NCI-H146 treated with DMSO at 0.1 percent for 48 hours (cell line): ENCODE data around the gene FJX1.

Source experiments
- DNase-seq: peaks from one replicate; lab custom pipeline; 2025; ENCODE audit not compliant: unreplicated experiment; lab: John Stamatoyannopoulos, UW

The FJX1 gene, protein sequence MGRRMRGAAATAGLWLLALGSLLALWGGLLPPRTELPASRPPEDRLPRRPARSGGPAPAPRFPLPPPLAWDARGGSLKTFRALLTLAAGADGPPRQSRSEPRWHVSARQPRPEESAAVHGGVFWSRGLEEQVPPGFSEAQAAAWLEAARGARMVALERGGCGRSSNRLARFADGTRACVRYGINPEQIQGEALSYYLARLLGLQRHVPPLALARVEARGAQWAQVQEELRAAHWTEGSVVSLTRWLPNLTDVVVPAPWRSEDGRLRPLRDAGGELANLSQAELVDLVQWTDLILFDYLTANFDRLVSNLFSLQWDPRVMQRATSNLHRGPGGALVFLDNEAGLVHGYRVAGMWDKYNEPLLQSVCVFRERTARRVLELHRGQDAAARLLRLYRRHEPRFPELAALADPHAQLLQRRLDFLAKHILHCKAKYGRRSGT

DNA sequence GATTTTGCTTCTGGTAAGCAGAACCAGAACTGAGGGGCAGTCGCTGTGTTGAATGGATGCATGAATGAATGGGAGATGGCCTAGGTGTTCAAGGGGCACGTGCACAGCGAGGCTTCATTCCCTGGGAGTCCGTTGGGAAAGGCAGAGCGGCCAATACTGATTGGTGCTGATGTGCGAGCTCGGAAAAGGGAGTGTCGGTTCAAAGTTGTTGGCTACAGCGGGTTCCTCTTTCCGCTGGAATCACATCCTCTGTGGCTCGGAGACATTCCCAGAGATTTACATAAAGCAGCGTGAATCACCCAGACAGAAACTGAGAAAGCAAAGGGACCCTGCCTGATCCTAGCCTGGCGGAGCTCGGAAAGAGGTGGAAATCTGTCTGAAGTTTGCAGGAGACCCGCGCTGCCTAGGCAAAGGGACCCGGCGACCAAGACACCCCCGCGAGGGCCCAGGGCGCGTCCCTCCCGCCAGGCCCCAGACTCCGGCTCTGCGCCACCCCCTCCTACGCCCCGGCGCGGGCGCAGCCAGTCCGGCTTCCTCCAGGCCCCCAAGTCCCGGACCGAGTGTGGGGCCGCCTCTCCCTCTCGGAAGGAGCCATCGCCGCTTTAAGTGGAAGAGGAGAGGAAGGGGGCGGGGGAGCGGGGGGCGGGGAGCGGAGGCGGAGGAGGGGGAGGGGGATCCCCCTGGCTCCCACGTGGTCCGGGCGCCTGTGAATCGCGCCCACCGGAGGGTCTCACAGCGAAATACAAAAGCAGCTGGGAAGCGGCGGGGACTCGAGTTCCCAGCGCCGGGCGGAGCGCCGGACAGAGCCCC, at the start of gene FJX1:
TSS of gene FJX1 (plus strand) at position 774 of the 810 bp plus-strand sequence. CDS start 177 bp downstream, outside the sequence.
- peak; percentile 28 for DNase-seq

DNA sequence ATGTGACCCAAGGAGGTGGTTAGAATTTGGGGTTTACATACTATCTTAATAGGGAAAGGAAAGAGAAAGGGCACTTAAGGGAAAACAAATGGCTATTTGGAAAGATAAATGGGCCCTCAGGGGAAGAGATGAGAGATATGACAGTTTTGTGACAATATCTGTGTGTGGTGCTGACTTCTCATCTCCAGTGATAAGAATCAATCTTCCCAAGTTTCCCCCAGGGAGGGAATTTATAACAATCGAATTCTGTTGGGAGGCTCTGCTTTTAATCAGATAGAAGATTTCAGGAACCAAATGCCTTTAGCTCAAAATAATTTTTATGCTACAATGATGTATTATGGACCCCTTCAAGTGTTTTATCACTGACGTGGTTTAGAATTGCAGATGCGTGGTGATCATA, 46.6 kb upstream of the FJX1 start:
- DNase-seq = no peak

DNA sequence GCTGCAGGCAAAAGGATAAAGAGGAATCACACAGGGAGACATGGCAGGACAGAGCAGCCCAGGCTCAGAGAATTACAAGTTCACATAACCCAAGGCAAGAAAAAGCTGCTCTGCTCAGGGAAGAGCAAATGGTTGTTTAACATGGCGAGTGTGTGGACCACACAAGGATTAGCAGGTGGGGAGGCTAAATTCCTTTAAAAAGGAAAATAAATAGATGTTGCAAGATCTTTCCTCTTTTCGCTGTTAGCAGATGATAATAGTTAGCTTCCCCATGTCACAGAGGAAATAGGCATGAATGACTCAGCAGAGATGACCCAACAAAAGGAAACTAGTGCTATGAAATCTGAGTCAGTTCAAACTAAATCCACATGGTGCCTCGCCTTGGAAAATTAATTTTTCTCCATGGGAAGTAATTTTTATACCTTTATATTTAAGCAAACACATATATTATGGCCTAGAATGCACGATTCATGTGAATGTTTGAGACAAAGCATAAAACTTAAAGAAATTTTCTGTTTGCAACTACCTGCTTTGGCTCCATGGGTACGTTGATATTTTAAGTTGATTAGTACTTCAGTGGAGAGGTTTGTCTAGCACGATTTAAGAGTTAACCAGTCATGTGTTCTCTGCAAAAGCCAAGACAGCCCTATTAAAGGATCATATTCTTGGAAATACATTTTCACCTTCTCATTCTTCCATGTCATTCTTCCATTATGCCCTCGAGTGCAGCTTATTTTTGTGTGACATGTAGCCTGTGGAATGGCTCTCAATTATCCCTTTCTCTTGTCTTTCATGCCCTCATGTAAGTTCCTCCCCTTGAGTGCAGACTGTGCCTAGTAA, 38.5 kb upstream of the FJX1 start:
- no peak for DNase-seq

DNA sequence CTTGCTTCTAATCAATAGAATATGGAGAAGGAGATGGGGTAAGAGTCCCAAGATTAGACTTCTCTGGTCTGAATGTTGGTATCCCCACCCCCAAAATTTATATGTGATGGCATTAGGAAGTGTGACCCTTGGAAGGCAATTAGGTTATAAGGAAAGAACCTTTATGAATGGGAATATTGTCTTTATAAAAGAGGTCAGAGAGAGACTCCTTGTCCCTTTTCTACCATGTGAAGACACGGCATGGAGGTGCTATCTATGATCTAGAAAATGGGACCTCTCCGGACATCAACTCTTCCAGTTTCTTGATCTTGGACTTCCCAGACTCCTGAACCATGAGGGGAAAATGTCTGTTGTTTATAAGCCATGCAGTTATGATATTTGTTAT, 37.9 kb upstream of the FJX1 start:
- DNase-seq = no peak

DNA sequence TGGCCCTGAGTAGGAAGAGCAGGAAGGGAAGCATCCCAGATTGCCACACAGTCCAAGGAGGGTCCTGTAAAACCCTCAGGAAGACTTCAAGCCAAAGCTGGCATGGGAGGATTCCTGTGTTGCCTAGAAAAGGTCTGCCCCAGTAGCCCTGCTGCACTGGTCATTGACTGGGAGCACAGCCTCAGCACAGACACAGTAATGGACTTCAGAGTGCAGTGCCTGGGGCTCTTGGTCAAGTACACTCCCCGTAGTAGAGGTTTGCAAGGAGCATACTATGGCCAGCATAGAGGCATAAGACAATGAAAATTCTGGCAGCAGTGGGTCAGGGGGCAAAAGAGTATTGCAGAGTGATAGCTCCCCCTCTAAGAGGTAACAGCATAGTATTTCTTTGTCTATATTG, 36.2 kb upstream of the FJX1 start:
- DNase-seq = no peak

DNA sequence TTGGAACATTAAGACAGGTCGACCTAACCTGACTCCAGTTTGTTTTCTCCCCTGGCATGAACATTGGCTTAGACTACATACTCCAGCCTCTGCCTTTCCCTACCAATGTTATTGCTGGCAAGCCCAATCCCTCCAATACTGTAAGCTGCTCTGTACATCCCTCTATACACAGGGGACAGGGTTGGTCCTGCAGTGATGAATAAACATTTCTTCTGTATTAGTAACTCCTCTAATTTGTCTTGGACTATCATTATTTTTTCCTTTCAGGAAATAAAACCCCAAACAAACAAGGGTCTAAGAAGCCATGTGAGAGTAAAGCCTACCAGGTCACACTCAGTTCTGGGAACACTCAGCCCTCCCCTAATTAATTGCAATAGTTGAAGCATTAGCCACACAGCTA, 35.1 kb upstream of the FJX1 start:
- no peak for DNase-seq

DNA sequence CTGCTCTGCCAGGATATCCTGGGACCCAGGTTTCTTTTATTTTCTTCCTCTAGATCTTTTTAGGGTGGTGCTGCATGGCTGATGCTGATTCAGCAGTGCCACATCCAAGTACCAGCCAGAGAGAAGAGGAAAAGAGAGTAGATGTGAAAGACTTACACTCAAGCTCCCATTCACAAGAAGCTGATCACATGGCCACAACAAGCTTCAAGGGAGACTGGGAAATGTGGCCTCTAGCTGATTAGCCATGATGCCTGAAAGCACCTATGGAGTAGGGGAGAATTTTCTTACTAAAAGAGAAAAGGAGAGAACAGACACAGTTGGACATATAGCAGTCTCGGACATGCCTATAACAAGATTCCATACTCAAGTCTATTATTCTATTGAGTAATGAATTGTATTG, 34.4 kb upstream of the FJX1 start:
- no peak for DNase-seq

DNA sequence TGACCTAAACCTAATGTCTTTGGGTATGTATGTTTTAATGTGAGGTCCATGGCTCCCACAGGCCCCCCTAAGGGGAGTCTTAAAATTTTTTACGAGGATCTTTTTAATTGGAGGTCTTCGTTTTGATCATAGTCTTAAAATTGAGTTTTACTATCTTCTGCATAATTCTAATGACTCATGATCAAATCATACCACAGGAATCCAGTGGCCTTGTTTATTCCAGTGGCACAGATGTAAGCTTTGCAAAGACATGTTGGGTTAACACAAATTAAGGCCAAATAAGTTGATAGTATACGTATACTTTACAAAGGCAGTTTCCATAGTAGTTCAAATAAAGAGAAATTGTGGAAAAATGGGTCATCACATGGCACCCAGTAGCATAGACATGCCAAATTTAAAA, 33.9 kb upstream of the FJX1 start:
- DNase-seq = no peak

DNA sequence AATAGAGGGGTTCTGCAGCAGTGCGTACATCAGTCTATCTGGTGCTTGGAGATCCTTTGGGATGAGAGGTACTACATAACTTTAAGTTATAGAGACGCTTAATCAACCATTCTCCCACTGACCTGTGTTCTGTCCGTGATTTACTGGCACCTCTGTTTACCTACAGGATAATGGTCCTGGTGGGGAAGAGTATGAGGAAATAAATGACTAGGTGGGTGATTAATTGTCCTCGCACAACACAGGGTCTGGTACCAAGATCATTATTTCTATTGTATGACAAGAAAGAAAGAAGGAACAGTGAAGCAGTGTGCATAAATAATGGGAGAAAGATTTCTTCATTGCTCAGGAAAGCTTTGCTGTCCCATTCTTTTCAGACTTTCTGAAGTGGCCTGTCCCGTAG, 32.8 kb upstream of the FJX1 start:
- DNase-seq = no peak

DNA sequence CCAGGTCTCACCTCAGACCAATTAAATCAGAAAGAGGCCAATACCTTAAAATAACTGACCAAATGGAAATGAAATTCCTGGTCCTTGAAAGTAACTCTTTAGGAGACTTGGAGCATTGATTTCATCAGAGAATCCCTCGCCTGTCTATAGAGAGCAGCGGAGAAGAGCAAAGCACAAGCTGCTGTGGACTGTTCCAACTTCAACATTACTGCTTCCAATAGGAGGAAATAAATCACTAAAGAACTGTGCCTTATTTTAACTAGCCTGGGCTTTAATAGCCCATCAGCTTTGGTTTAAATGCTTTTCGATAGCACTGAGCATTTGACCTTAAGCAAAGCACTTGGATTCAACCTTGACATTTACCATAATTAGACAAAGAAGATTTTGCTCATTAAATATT, 32.0 kb upstream of the FJX1 start:
- DNase-seq = no peak

DNA sequence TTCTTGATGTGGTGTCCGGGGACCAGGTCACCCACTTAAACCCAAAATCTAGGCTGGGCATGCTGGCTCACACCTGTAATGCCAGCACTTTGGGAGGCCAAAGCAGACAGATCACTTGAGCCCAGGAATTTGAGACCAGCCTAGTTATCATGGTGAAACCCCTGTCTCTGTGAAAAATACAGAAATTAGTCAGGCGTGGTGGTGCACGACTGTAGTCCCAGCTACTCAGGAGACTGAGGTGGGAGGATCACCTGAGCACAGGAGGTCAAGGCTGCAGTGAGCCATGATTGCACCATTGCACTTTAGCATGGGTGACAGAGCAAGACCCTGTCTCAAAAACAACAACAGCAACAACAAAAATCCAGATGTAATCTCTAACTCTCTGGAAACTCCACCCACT, 30.3 kb upstream of the FJX1 start:
- no peak for DNase-seq

DNA sequence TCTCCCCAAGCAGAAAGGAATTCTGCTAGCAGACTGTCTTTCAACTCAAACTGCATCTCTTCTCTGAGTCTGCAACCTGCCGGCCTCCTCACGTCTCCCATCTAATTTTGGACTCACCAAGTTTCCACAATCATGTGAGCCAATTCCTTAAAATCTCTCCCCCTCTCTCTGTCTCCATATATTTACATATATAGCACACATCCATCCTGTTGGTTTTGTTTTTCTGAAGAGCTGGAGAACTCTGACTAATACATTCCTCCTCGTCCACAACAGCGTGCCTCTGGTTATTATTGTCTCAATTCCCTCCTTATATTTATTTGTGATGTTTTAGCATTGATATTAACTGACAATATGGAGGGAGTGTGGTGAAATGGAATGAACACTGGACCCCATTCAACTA, 29.6 kb upstream of the FJX1 start:
- no peak for DNase-seq

DNA sequence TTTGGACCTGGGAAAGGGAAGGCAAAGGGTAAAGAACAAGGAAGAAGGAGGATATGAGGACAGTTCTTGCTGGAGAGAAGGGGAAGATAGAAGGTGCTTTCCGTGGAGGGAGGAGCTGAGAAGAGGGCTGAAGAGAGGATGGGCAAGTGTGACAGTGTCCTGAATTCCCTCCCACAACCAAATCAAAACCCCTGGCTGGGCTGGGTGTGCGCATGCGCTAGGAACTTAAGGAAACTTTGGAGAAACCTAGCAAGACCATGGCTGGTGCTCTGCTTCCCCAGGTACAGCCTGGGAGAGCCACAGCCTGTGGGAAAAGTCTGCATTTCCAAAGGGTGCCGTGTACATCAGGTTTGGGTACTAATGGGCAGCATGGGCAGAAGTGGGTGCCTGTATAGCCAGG, 29.0 kb upstream of the FJX1 start:
- no peak for DNase-seq

DNA sequence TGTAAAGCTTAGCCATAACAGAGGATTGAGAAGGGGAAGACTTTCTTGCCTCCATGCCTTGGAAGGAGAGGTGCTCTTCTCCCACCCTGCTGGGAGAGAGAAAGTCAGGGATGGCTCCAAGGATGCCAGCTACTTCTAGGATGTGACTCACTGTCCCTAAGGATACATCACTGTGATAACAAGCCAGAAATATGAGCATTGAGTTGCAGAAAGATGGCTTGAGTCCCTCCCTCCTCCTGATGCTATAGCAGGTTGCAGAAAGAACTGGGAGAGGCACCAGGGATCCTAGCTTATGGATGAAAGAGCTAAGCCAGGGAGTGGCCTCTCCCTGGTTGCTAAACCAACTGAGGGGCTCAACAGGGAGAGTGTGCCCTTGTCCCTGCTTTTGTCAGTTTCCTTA, 27.8 kb upstream of the FJX1 start:
- DNase-seq = no peak

DNA sequence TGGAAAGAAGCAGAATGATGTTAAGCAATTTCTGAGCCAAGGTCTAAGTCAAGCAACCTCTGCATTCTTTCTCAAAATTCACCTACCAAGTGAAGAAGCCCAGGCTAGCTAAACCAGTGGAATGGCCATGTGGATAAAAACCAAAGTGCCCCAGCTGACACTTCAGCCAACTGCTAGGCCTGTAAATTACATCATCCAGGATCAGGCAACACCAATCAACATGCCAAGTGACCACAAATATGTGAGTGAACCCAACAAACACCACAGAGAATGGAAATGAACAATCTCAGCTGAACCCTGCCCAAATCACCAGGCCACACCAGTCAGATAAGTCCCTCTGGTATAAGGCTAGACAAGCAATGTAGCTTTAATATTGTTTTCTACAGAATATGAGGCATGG, 25.1 kb upstream of the FJX1 start:
- no peak for DNase-seq

DNA sequence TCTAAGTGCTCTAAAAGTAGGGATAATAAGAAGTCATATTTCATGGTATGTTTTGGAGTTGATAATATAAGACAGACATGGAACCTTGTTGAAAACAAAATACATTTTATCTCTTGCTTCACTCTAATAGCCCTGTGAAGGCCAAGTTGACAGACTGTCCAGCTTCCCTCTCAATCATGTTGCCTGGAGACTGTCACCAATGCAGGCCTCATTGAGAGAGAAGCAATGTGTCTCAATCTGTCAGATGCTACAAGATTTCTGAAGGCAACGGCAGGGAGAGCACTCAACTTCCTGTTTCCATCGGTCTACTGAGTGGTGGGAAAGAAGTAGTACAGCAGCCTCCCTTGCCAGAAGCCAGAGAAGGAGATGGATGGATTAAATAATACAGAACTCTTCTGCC, 23.6 kb upstream of the FJX1 start:
- no peak for DNase-seq

DNA sequence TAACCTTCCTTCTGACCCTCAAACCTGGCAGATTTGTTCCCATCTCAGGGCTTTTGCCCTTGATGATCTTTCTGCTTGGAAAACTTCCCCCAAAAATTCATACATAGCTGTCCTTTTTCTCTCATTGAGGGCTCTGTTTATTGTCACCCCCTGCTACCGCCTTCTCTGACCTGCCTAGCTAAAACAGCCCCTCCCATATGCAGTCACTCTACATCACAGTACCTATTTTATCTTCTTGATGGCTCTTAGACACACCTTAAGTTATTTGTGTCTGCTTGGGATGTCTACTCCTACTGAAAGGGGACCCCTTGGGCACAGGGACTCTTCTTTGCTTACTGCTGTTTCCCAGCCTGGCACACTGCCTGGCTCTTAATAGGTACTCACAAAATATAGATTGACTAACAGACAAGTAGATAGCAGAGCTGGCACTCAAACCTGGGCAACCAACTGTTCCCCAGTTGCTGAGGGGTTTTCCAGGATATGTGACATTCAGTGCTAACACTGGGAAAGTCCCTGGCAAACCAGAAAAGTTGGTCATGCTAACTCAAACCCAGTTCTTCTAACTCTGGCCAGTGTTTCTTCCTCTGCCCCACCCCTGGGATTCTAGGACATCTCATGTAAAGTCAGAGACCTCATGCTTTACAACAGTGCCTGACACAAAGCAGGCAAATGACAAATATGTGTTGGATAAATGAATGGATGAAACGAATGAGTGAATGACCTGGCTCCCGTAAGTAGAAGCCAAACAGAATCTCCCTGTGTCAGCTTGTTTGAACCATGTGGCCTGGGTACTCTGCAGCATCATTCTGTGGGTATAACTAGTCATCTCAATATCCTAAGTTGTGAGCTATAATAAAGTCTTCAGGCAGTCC, 19.8 kb upstream of the FJX1 start:
- no peak for DNase-seq

DNA sequence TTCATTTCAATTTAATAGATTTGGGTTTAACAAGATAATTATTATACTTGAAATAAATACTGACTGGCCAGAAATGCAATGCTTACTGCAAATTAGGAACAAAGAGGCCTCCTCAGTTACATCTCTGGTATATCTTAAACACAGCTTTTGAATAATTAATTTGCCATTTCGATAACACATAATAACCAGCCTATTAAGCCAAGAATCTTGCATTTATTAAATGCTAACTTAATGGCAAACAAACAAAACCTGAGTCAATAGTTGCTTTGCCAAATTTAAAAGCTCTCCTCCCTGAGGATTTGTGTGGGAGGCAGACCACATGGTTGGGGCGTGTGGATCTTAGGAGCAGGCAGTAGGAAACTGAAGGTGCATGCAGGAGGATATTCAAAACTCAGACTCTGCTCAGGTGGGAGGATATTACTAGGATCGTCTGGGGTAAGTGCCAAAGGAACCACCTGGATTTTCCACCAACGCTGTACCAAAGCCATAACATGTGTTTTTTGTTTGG, 17.9 kb upstream of the FJX1 start:
- no peak for DNase-seq

DNA sequence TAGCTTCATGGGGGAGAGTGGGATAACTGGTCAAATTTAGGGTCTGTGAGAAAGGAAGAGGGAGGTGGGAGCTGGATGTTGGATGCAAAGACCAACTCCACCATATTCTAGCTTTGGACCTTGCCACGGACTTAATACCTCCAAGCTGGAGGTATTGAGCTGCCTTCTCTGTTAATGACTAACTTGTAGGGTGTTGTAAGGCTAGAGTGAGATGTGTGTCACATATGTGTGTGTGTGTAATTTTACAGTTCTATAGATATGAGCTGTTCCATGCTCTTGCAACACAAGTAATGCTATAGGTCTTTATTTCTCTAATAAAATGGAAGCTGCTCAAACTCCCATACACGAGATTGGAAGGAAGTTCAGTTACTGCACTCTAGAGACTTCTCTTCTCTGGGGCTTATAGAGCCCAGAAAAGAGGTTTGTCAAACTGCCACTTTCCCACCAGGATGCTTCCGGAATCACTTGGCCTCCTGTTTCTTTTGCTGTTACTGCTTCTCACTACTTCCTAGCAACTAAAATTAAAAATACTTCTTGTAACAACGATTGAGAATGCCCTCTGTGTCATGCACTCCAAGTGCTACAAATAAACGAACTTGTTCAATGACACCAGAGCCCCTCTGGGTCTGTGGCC, 16.0 kb upstream of the FJX1 start:
- no peak for DNase-seq

DNA sequence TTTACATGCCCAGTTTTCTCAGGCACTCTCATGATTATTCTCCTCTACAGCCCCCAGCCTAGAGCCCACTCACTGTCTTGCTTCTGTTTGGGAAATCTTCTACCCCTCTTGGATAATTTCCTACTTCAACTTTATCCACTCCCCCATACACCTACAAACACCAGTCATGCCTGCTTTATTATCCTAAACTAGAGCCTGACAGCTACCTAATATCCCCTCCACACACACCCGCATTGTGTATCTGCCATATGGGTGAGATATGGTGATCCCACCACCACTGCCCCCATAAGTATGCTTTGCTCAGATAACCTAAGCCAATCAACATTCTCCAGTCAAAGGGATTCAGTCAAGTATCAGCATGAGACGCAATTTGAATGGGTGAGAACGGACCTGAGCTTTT, 15.3 kb upstream of the FJX1 start:
- no peak for DNase-seq
